DMS79 treated with DMSO at 0.1 percent for 48 hours (cell line): ENCODE measurements around the gene SLC15A5.
A peak's percentile ranks its signal among the peaks of the same experiment; 100 is the strongest.

Experiments used
- DNase-seq: peaks from one replicate; lab custom pipeline; 2025; lab: John Stamatoyannopoulos, UW

SLC15A5 gene

GRCh38 chr12:16175840-16176239 lies 101.6 kb downstream of the SLC15A5 start:
- DNase-seq: no peak

GRCh38 chr12:16174282-16174681 lies 103.2 kb downstream of the SLC15A5 start:
- DNase-seq: no peak

GRCh38 chr12:16171348-16171747 lies 106.1 kb downstream of the SLC15A5 start:
- DNase-seq: no peak

GRCh38 chr12:16168078-16168477 lies 109.4 kb downstream of the SLC15A5 start:
- DNase-seq: no peak

- no peak for DNase-seq
These were observed 110.7 kb downstream of the SLC15A5 start for GRCh38 chr12:16166563-16167470.

GRCh38 chr12:16165506-16165905 lies 112.0 kb downstream of the SLC15A5 start:
- DNase-seq: peak; percentile 21

GRCh38 chr12:16163901-16164300 lies 113.6 kb downstream of the SLC15A5 start:
- no peak for DNase-seq

GRCh38 chr12:16163146-16163545 lies 114.3 kb downstream of the SLC15A5 start:
- peak; percentile 53 for DNase-seq

GRCh38 chr12:16159571-16159970 lies 117.9 kb downstream of the SLC15A5 start:
- DNase-seq: no peak

- no peak for DNase-seq
These were observed 119.4 kb downstream of the SLC15A5 start for GRCh38 chr12:16158050-16158449.

GRCh38 chr12:16155938-16156337 lies 121.5 kb downstream of the SLC15A5 start:
- no peak for DNase-seq

GRCh38 chr12:16154990-16155389 lies 122.5 kb downstream of the SLC15A5 start:
- DNase-seq: peak; percentile 4

GRCh38 chr12:16152885-16153673 lies 124.4 kb downstream of the SLC15A5 start:
- DNase-seq: no peak

GRCh38 chr12:16150276-16150675 lies 127.2 kb downstream of the SLC15A5 start:
- DNase-seq: peak; percentile 80

- no peak for DNase-seq
These were observed 128.5 kb downstream of the SLC15A5 start for GRCh38 chr12:16148938-16149337.
